ENCODE data around the gene KIAA1586. TPM values are rescaled to one million over a fixed set of nuclear protein-coding genes. Genes with fewer than 3 reads are reported as not detected.
A peak's percentile ranks its signal among the peaks of the same experiment; 100 is the strongest.

The KIAA1586 gene
- total and polyA plus RNA-seq, 9 of the 15 experiments (the other 6 are each of a cell fraction or from before 2014, with no cell fraction given) = 23.4 to 43.6 (median 29.5) TPM

DNA sequence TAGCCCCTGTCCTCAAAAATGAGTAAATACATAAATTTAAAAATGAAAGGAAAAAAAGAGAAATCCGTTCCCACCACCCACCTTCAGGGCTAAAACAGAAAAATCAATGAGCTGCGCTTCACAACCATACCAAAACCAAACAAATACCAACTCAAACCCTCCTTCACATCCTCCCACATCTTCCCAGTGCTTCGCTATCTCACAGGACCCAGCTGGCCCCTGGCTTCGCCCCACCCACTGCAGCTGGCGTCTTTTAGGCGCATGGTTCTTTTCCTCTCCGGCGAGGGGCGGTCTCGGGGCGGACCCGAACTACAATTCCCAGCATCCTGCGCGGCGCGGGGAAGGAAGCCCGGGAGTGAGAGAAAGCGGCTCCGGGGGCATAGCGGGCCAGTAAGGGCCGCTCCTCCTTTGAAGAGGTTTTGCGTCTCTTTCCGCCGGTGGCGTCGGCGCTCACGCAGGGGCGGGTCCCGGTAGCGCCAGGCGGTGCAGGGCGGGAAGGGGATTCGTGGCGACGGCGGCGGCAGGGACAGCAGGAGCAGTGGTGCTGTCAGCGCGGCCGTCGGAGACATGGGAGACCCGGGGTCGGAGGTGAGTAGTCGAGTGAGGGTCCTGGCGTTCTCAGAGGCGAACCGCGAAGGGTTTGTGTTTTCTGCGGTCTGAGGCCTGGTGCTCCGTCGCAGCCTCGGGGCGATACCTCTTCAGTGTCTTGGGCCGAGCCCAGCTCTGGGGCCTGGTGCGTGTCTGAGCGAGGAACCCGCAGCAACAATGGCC, 43.4 kb downstream of the KIAA1586 start, which contains the start of gene ZNF451 (continued):
- TF ChIP-seq RFX5 (IDR thresholded peaks at IDR 0.05; ENCODE audit: low read depth, low read length) (no peak), ETV5 (CRISPR knock-in tag; IDR thresholded peaks at IDR 0.05; ENCODE audit: low read depth) (peak; percentile 83), TCF7L2 (IDR thresholded peaks at IDR 0.05; ENCODE audit: low read depth, low read length) (no peak), ILK (tag; IDR thresholded peaks at IDR 0.05; ENCODE audit: borderline replicate concordance, low read depth) (no peak), FIP1L1 (IDR thresholded peaks at IDR 0.05; ENCODE audit: low read depth, low read length, poor library complexity, severe bottlenecking) (no peak), SRSF3 (IDR thresholded peaks at IDR 0.05; ENCODE audit: insufficient read depth, low read length) (no peak), TGIF2 (CRISPR knock-in tag; IDR thresholded peaks at IDR 0.05) (no peak), ILF3 (IDR thresholded peaks at IDR 0.05; ENCODE audit: borderline replicate concordance) (no peak), SMARCC2 (IDR thresholded peaks at IDR 0.05; ENCODE audit: low read depth) (peak; percentile 72), CBFA2T3 (IDR thresholded peaks at IDR 0.05) (peak; percentile 98), NR0B1 (IDR thresholded peaks at IDR 0.05; ENCODE audit: partially characterized antibody) (no peak), TCF7 (IDR thresholded peaks at IDR 0.05; ENCODE audit: borderline replicate concordance) (no peak)
- TF ChIP-seq, protein P1, sequence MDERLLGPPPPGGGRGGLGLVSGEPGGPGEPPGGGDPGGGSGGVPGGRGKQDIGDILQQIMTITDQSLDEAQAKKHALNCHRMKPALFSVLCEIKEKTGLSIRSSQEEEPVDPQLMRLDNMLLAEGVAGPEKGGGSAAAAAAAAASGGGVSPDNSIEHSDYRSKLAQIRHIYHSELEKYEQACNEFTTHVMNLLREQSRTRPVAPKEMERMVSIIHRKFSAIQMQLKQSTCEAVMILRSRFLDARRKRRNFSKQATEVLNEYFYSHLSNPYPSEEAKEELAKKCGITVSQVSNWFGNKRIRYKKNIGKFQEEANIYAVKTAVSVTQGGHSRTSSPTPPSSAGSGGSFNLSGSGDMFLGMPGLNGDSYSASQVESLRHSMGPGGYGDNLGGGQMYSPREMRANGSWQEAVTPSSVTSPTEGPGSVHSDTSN (CRISPR knock-in tag; IDR thresholded peaks at IDR 0.05; ENCODE audit: low read depth) = no peak
- TF ChIP-seq, protein P1 (tag; conservative IDR thresholded peaks at IDR 0.05; ENCODE audit: low read depth) = no peak
